Right lobe of liver (tissue), 4 donors: Measurements from ENCODE around the gene ZBTB24.

Source experiments
- POLR2A ChIP-seq: fragments of 450-650 bp; IDR thresholded peaks from one replicate; pipeline ENCODE4 v1.6.1; 2017; ENCODE audit warnings: antibody characterized with exemption, mild to moderate bottlenecking
- TF ChIP-seq, protein P1 (sequence below), 4 donors: fragments of 200-600 bp in 3 of 4; fragments of 450-650 bp in 1 of 4; IDR thresholded peaks; one replicate each; pipeline versions ENCODE4 v1.5.1 to v1.8.0; 2016 to 2022; ENCODE audit warnings: antibody characterized with exemption in 4 of 4, mild to moderate bottlenecking in 2 of 4
- donor health status: DM: no; HTN: no; CAD: no.
- donor health status: DM: no; HTN: no; CAD: no.
- donor health status: DM: no; HTN: yes; CAD: no.

GRCh38 chr6:109503327-109504224, 20.6 kb upstream of the ZBTB24 start:
- TF ChIP-seq, protein P1, sequence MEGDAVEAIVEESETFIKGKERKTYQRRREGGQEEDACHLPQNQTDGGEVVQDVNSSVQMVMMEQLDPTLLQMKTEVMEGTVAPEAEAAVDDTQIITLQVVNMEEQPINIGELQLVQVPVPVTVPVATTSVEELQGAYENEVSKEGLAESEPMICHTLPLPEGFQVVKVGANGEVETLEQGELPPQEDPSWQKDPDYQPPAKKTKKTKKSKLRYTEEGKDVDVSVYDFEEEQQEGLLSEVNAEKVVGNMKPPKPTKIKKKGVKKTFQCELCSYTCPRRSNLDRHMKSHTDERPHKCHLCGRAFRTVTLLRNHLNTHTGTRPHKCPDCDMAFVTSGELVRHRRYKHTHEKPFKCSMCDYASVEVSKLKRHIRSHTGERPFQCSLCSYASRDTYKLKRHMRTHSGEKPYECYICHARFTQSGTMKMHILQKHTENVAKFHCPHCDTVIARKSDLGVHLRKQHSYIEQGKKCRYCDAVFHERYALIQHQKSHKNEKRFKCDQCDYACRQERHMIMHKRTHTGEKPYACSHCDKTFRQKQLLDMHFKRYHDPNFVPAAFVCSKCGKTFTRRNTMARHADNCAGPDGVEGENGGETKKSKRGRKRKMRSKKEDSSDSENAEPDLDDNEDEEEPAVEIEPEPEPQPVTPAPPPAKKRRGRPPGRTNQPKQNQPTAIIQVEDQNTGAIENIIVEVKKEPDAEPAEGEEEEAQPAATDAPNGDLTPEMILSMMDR (IDR thresholded peaks at IDR 0.05) = no peak
- no peak for TF ChIP-seq POLR2A
